22Rv1 (cell line): ENCODE results near the gene PPDPF.

ENCODE experiments used
- ZFX ChIP-seq: fragments of 450-650 bp; IDR thresholded peaks from 2 replicates; pipeline ENCODE4 v1.6.1; 2017; ENCODE audit warnings: antibody characterized with exemption, borderline replicate concordance
- TF ChIP-seq, protein P1 (sequence below): fragments of 450-650 bp; IDR thresholded peaks from 2 replicates; pipeline ENCODE4 v1.5.1; 2017; ENCODE audit warnings: mild to moderate bottlenecking

GRCh38 chr20:63540417-63541186 is 20.0 kb downstream of the PPDPF start:
- TF ChIP-seq, protein P1, sequence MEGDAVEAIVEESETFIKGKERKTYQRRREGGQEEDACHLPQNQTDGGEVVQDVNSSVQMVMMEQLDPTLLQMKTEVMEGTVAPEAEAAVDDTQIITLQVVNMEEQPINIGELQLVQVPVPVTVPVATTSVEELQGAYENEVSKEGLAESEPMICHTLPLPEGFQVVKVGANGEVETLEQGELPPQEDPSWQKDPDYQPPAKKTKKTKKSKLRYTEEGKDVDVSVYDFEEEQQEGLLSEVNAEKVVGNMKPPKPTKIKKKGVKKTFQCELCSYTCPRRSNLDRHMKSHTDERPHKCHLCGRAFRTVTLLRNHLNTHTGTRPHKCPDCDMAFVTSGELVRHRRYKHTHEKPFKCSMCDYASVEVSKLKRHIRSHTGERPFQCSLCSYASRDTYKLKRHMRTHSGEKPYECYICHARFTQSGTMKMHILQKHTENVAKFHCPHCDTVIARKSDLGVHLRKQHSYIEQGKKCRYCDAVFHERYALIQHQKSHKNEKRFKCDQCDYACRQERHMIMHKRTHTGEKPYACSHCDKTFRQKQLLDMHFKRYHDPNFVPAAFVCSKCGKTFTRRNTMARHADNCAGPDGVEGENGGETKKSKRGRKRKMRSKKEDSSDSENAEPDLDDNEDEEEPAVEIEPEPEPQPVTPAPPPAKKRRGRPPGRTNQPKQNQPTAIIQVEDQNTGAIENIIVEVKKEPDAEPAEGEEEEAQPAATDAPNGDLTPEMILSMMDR: no peak
- no peak for TF ChIP-seq ZFX
